Esophagus squamous epithelium (tissue), 4 donors: ENCODE results near the gene SSH2.

Experiments used
- POLR2A ChIP-seq, 4 donors: fragments of 450-650 bp; IDR thresholded peaks; one replicate each; pipeline ENCODE4 v1.6.1; 2017; ENCODE audit warnings: antibody characterized with exemption in 4 of 4, mild to moderate bottlenecking in 4 of 4, moderate library complexity in 3 of 4
- TF ChIP-seq, protein P1 (sequence below), 6 experiments: fragments of 450-650 bp in 4 of 6; fragments of 200-600 bp in 2 of 6; sonication (generic) in 2 of 6; IDR thresholded peaks; one replicate each; pipeline ENCODE4 v1.5.1; 2016 to 2019; ENCODE audit warnings: antibody characterized with exemption in 6 of 6, mild to moderate bottlenecking in 4 of 6, moderate library complexity in 4 of 6

DNA sequence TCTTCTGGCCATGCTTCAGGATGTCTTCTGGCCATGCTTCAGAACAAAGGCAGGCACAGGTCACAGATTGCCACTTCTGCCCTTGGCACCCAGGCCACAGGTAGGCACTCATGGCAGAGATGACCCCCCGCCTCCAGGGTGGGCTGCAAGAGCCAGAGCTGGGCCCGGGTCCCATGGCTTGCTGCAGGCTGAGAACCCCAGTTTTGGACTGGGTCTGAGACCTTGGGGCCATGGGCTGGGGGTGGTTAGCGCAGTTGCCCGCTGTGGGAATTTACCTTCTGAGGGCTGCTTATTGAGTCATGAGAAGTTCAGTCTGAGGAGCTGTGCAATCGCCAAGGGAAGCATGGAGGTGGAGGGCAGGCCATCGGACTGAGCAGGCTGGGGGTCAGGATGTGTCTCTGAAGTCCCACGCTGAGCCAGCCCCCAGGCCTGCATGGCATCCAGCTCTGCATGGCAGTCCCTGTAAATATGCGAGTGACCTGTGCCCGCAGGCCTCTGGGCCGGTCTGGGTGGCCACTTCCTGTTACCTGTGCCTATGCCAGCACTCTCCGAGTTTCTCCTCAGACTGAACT is 335.4 kb downstream of the SSH2 start:
- TF ChIP-seq, protein P1, sequence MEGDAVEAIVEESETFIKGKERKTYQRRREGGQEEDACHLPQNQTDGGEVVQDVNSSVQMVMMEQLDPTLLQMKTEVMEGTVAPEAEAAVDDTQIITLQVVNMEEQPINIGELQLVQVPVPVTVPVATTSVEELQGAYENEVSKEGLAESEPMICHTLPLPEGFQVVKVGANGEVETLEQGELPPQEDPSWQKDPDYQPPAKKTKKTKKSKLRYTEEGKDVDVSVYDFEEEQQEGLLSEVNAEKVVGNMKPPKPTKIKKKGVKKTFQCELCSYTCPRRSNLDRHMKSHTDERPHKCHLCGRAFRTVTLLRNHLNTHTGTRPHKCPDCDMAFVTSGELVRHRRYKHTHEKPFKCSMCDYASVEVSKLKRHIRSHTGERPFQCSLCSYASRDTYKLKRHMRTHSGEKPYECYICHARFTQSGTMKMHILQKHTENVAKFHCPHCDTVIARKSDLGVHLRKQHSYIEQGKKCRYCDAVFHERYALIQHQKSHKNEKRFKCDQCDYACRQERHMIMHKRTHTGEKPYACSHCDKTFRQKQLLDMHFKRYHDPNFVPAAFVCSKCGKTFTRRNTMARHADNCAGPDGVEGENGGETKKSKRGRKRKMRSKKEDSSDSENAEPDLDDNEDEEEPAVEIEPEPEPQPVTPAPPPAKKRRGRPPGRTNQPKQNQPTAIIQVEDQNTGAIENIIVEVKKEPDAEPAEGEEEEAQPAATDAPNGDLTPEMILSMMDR (IDR thresholded peaks at IDR 0.05) = no peak
- no peak for TF ChIP-seq POLR2A (IDR thresholded peaks at IDR 0.05)
